Posterior cingulate gyrus (tissue), 11 donors: ENCODE results near the gene ANTXR1.

Experiments
- DNase-seq, 10 donors: peaks; one replicate each; pipeline versions ENCODE4 v3.0.0 to v3.0.0-alpha.2; 2020 to 2021; ENCODE audit warnings: mixed read lengths in 3 of 10
- intact Hi-C: fragments of 100-400 bp; cut with DNase I; formaldehyde crosslinking; loops from one replicate; pipeline ENCODE4 v1.15.1; 2023

The ANTXR1 gene

GRCh38 chr2:69089998-69090397 is 77.0 kb downstream of the ANTXR1 start:
- intact Hi-C loops, result no loop called here

GRCh38 chr2:69090820-69091219 is 77.8 kb downstream of the ANTXR1 start:
- DNase-seq, result no peak
- intact Hi-C loops, result no loop called here

More at GRCh38 chr2:69089998-69090397, 77.0 kb downstream of the ANTXR1 start:
- no peak for DNase-seq

GRCh38 chr2:69092857-69093256 is 79.9 kb downstream of the ANTXR1 start:
- intact Hi-C loops, result no loop called here
- no peak for DNase-seq

GRCh38 chr2:69095305-69095704 is 82.3 kb downstream of the ANTXR1 start:
- no peak for DNase-seq
- intact Hi-C loops, result no loop called here

- DNase-seq, result no peak
- intact Hi-C loops, result no loop called here
Measured at GRCh38 chr2:69096326-69097095, 83.5 kb downstream of the ANTXR1 start.

- peak in 1 of 10 donors; percentile 19 for DNase-seq
- intact Hi-C loops, result no loop called here
Measured at GRCh38 chr2:69097148-69097610, 84.2 kb downstream of the ANTXR1 start.

GRCh38 chr2:69097891-69098655 is 85.1 kb downstream of the ANTXR1 start:
- intact Hi-C loops, result no loop called here
- DNase-seq, result no peak

GRCh38 chr2:69099541-69099940 is 86.6 kb downstream of the ANTXR1 start:
- DNase-seq, result no peak
- intact Hi-C loops, result no loop called here

- DNase-seq, result peak in 1 of 10 donors; percentile 8
- intact Hi-C loops, result no loop called here
Measured at GRCh38 chr2:69100220-69100723, 87.3 kb downstream of the ANTXR1 start.

- intact Hi-C loops, result no loop called here
- no peak for DNase-seq
Measured at GRCh38 chr2:69102041-69102593, 89.1 kb downstream of the ANTXR1 start.

- no peak for DNase-seq
- intact Hi-C loops, result no loop called here
Measured at GRCh38 chr2:69103419-69103818, 90.4 kb downstream of the ANTXR1 start.

GRCh38 chr2:69104261-69104660 is 91.3 kb downstream of the ANTXR1 start:
- intact Hi-C loops, result no loop called here
- DNase-seq, result no peak

GRCh38 chr2:69109255-69109654 is 96.3 kb downstream of the ANTXR1 start:
- DNase-seq, result no peak
- intact Hi-C loops, result no loop called here

GRCh38 chr2:69111076-69111475 is 98.1 kb downstream of the ANTXR1 start:
- DNase-seq, result no peak
- intact Hi-C loops, result no loop called here

GRCh38 chr2:69113627-69114026 is 100.6 kb downstream of the ANTXR1 start:
- intact Hi-C loops, result no loop called here
- DNase-seq, result no peak

- intact Hi-C loops, result no loop called here
Measured at GRCh38 chr2:69114534-69114933, 101.6 kb downstream of the ANTXR1 start.

GRCh38 chr2:69116438-69116837 is 103.5 kb downstream of the ANTXR1 start:
- DNase-seq, result no peak
- intact Hi-C loops, result no loop called here

More at GRCh38 chr2:69114534-69114933, 101.6 kb downstream of the ANTXR1 start:
- no peak for DNase-seq

GRCh38 chr2:69118609-69119008 is 105.6 kb downstream of the ANTXR1 start:
- DNase-seq, result no peak
- intact Hi-C loops, result no loop called here

- DNase-seq, result no peak
- intact Hi-C loops, result no loop called here
Measured at GRCh38 chr2:69119104-69119894, 106.3 kb downstream of the ANTXR1 start.

- no peak for DNase-seq
- intact Hi-C loops, result no loop called here
Measured at GRCh38 chr2:69122271-69122670, 109.3 kb downstream of the ANTXR1 start.
